Testis (tissue), 3 donors: Measurements from ENCODE around the gene CFAP157. TPM values are rescaled to one million over a fixed set of nuclear protein-coding genes. Genes with fewer than 3 reads are reported as not detected.
A peak's percentile ranks its signal among the peaks of the same experiment; 100 is the strongest.

Experiments
- DNase-seq: peaks from one replicate; pipeline ENCODE4 v3.0.0-alpha.2; 2019
- H3K27ac ChIP-seq, 2 donors: fragments of 200-600 bp; sonication (generic); one replicate each; pipeline ENCODE4 v1.5.1; 2019
- H3K27me3 ChIP-seq: fragments of 200-600 bp; sonication (generic); one replicate; pipeline ENCODE4 v1.5.1; 2019
- H3K36me3 ChIP-seq: fragments of 200-600 bp; sonication (generic); one replicate; pipeline ENCODE4 v1.5.1; 2017; ENCODE audit warnings: low read depth; ENCODE audit errors: missing control alignments
- H3K4me1 ChIP-seq: fragments of 200-600 bp; sonication (generic); one replicate; pipeline ENCODE4 v1.5.1; 2019
- H3K4me3 ChIP-seq, 2 donors: fragments of 200-600 bp; sonication (generic); one replicate each; pipeline ENCODE4 v1.5.1; 2017 to 2019
- H3K9me3 ChIP-seq: fragments of 200-600 bp; sonication (generic); one replicate; pipeline ENCODE4 v1.5.1; 2017
- CTCF ChIP-seq, 3 experiments: fragments of 450-650 bp in 2 of 3; fragments of 200-600 bp in 1 of 3; sonication (generic) in 1 of 3; IDR thresholded peaks; one replicate each; pipeline ENCODE4 v1.5.1; 2016 to 2019; ENCODE audit warnings: antibody characterized with exemption in 3 of 3, mild to moderate bottlenecking in 2 of 3, moderate library complexity in 1 of 3
- POLR2A ChIP-seq: fragments of 450-650 bp; IDR thresholded peaks from one replicate; pipeline ENCODE4 v1.6.1; 2017; ENCODE audit warnings: antibody characterized with exemption, mild to moderate bottlenecking, moderate library complexity
- WGBS, 2 donors: methylation state at CpG; one replicate each; pipeline ENCODE4 v1.1.5; 2018; 5-methylcytosine and 5-hydroxymethylcytosine counted together
- intact Hi-C: fragments of 100-400 bp; cut with DNase I; formaldehyde crosslinking; loops from one replicate; pipeline ENCODE4 v1.15.1; 2023; ENCODE audit warnings: low total_unique reads
- polyA plus RNA-seq: library from polyadenylated mRNA; stranded (reverse); fragments of 350-450 nt; fragmentation: Illumina TruSeq; extraction: RNeasy Lipid Tissue Mini Kit (QIAGEN cat#74804); gene quantifications from one replicate; pipeline ENCODE4 v1.2.3, GENCODE V29; 2014; ENCODE audit warnings: low read depth, low replicate concordance; ENCODE audit not compliant: insufficient read depth
- total RNA-seq, 2 donors: library from RNA; depleted of rRNA; stranded (reverse); fragments of >200 nt; gene quantifications; one replicate each; pipeline ENCODE4 v1.2.3, GENCODE V29; 2016

CFAP157 gene
- total and polyA plus RNA-seq, 3 donors from 2014 or later: 11.6 to 30.6 (median 26.5) TPM

DNA sequence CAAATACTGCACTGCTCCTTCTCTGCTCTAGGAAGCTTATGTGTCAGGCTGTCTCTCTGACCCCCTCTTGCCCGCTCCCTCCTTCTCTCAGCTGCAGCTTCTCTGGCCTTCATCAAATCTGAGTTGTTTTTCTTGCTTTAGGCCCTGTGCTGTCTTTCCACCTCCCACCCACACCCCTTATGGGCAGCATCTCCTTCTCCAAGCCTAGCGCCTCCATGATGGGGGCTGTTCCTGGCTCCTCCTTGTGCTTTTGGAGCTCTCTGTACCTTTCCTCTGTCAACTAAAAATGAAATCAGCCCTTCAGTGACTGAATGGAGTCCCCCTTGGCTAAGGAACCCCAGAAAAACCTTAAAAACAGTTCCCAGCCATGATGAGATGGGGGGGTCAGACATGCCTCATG, 6.6 kb upstream of the CFAP157 start:
- no peak for DNase-seq
- Histone ChIP-seq H3K36me3 (no peaks in the 10 kb centered on the region), H3K4me3 (no peak overlapping the region), H3K9me3 (no peaks in the 10 kb centered on the region), H3K27me3 (no peaks in the 10 kb centered on the region), H3K4me1 (peaks cover 24% of the 10 kb centered on the region), H3K27ac (peak overlapping the region; percentile 84 to 91)
- TF ChIP-seq CTCF (IDR thresholded peaks at IDR 0.05): no peak
- intact Hi-C loops: no loop called here
- WGBS, 2 donors: 84 to 96% methylated on average over 2 of the region's 2 CpGs

DNA sequence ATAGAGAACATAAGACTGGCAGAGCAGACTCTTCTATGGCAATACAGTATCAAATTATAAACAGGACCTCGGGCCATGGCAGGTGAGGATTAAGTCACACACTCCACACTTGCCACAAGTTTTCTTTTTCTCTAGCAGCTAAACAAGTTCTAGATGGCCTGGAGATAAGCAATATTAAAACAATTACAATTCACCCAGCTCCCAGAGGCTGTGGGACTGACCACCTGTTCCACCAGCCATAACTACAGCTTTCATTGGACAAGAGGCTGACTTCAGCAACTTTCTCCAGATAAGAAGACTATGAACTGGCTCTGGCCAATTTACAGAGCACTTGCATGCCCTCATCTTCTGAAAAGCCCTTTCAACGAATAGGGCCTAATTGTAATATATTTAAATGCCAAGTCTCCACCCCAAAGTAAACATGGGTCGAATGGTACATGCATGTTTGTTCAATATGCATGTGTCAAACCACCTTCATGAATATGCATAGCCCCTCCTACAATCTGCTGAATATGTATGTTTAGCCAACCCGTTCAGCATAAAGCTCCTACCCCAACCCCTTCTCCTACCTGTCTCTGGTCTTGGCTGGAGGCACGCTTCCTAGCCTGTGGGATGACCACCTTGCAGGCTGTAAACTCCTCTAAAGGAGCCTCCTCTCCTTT, 6.1 kb upstream of the CFAP157 start:
- H3K4me1 ChIP-seq: peaks cover 18% of the 10 kb centered on the region
- TF ChIP-seq POLR2A (no peak), CTCF (IDR thresholded peaks at IDR 0.05) (no peak)
- H3K9me3 ChIP-seq: no peaks in the 10 kb centered on the region
- no peak for DNase-seq
- no peaks in the 10 kb centered on the region for H3K36me3 ChIP-seq
- intact Hi-C loops: no loop called here
- no peaks in the 10 kb centered on the region for H3K27me3 ChIP-seq
- no peak overlapping the region for H3K4me3 ChIP-seq
- no peak overlapping the region for H3K27ac ChIP-seq
- WGBS, 2 donors: 70 to 71% methylated on average over 5 of the region's 5 CpGs

DNA sequence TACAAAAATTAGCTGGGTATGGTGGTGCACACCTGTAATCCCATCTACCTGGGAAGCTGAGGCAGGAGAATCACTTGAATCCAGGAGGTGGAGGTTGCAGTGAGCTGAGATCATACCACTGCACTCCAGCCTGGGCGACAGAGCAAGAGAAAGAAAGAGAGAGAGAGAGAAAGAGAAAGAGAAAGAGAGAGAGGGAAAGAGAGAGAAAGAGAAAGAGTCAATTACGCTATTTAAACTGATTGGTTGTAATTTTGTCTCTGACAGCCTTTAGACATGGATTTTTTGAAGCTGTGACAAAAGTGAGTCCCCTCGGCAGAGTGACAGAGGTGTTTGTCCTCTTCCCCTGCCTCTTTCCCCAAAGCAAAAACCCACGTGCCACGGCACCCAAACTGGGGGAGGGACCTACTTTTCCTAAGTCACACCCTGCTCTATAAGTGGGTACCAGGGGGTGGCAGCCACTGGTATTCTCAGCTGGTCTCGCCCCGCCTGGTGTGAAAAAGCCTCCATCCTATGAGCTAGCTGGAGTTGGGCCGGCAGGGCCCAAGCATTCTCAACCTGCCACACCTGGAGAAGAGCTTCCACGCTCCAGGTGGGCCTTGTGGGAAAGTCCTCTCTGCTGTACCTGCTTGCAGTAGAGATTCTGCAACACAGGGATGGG, 3.4 kb upstream of the CFAP157 start:
- Histone ChIP-seq H3K4me1 (peaks cover 16% of the 10 kb centered on the region), H3K9me3 (no peaks in the 10 kb centered on the region), H3K27ac (no peak overlapping the region), H3K27me3 (no peaks in the 10 kb centered on the region), H3K4me3 (no peak overlapping the region), H3K36me3 (no peaks in the 10 kb centered on the region)
- no peak for DNase-seq
- WGBS, 2 donors: 84 to 86% methylated on average over 7 to 9 of the region's 9 CpGs
- TF ChIP-seq POLR2A (no peak), CTCF (IDR thresholded peaks at IDR 0.05) (no peak)
- intact Hi-C loops: no loop called here

DNA sequence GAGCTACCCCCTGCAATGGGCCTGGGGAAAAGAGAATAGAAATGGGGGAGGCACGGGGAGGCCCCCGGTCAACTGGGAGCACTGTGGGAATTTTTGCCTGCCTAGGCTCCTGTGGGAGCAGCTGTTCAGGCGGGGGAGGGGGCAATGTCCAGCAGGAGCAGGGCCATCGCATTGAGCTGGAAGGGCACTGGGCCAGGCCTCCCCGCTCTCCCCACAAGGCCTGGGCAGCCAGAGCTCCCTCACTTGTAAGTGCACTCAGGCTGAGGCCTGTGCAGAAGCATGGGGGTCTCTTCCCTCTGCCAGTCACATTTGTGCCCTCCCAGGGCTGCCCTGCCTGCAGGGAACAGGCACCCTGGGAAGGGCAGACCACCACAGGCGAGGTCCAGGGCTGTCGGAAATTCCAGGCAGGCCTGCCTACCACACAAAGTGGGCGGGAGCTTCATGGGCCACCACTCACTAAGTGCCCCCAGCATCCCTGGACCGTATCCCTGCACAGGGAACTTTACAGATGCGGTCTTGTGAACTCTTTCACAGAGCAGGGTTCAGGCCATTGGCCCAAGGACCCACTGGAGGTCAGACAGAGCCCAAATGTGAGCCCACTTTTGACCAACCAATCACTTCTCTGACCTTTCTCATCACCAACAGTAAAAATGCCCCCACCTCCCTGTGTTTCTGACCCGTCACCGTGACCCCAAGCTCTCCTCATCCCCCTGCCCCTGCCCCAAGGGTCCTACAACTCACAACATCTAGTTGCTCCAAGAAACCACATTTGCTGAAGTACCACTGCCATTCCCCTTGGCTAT, 1.0 kb upstream of the CFAP157 start:
- WGBS, 2 donors: 77% methylated on average over 7 to 12 of the region's 12 CpGs
- H3K4me3 ChIP-seq: no peak overlapping the region
- H3K36me3 ChIP-seq: no peaks in the 10 kb centered on the region
- no peak for DNase-seq
- intact Hi-C loops: no loop called here
- H3K9me3 ChIP-seq: no peaks in the 10 kb centered on the region
- no peak overlapping the region for H3K27ac ChIP-seq
- H3K27me3 ChIP-seq: no peaks in the 10 kb centered on the region
- H3K4me1 ChIP-seq: peaks cover 5% of the 10 kb centered on the region
- TF ChIP-seq POLR2A: no peak
- no peak for TF ChIP-seq CTCF (IDR thresholded peaks at IDR 0.05)
